ENCODE results near the gene CIB2. TPM values are rescaled to one million over a fixed set of nuclear protein-coding genes. Genes with fewer than 3 reads are reported as not detected.

Gene CIB2
- total RNA-seq, 1 donor from 2014 or later, result 27.6 TPM

GRCh38 chr15:78093242-78094020, 37.8 kb downstream of the CIB2 start:
- Mint-ChIP-seq H3K4me1 (peaks cover 10% of the 10 kb centered on the region), H3K9me3 (no peaks in the 10 kb centered on the region), H3K27ac (peak overlapping the region; percentile 47), H3K4me3 (no peak overlapping the region), H3K27me3 (ENCODE audit: low read depth) (no peaks in the 10 kb centered on the region), H3K36me3 (no peaks in the 10 kb centered on the region)
- no peak for DNase-seq (ENCODE audit: low spot score in 2 of 2, unreplicated experiment in 2 of 2)
- no peak for TF ChIP-seq CTCF (IDR thresholded peaks at IDR 0.05; ENCODE audit: unreplicated experiment)

- Mint-ChIP-seq H3K9me3 (no peaks in the 10 kb centered on the region), H3K36me3 (no peaks in the 10 kb centered on the region), H3K4me1 (peaks cover 10% of the 10 kb centered on the region), H3K27me3 (ENCODE audit: low read depth) (no peaks in the 10 kb centered on the region), H3K27ac (peak within 1 kb of the TSS; percentile 47), H3K4me3 (no peak within 1 kb of the TSS)
- DNase-seq (ENCODE audit: low spot score in 2 of 2, unreplicated experiment in 2 of 2), result no peak
- TF ChIP-seq CTCF (IDR thresholded peaks at IDR 0.05; ENCODE audit: unreplicated experiment), result no peak
Observed at GRCh38 chr15:78092261-78093041, 38.8 kb downstream of the CIB2 start, which contains the start of gene SH2D7. SH2D7 (plus strand) TSS chr15:78092561; CDS start chr15:78092585, 24 bp downstream.

- Mint-ChIP-seq H3K9me3 (no peaks in the 10 kb centered on the region), H3K27me3 (ENCODE audit: low read depth) (no peaks in the 10 kb centered on the region), H3K36me3 (no peaks in the 10 kb centered on the region), H3K4me3 (no peak overlapping the region), H3K27ac (no peak overlapping the region), H3K4me1 (peaks cover 10% of the 10 kb centered on the region)
- DNase-seq (ENCODE audit: low spot score in 2 of 2, unreplicated experiment in 2 of 2), result no peak
- TF ChIP-seq CTCF (IDR thresholded peaks at IDR 0.05; ENCODE audit: unreplicated experiment), result no peak
Observed at GRCh38 chr15:78090422-78091063, 40.7 kb downstream of the CIB2 start.

- H3K9me3 Mint-ChIP-seq, result no peaks in the 10 kb centered on the region
- no peak for DNase-seq (ENCODE audit: low spot score in 2 of 2, unreplicated experiment in 2 of 2)
Observed at GRCh38 chr15:78088773-78089080, 42.5 kb downstream of the CIB2 start.

More at GRCh38 chr15:78088773-78089080, 42.5 kb downstream of the CIB2 start:
- no peak for TF ChIP-seq CTCF (IDR thresholded peaks at IDR 0.05; ENCODE audit: unreplicated experiment)
- no peaks in the 10 kb centered on the region for H3K36me3 Mint-ChIP-seq
- peaks cover 13% of the 10 kb centered on the region for H3K4me1 Mint-ChIP-seq
- H3K27ac Mint-ChIP-seq, result no peak overlapping the region
- H3K4me3 Mint-ChIP-seq, result no peak overlapping the region
- no peaks in the 10 kb centered on the region for H3K27me3 Mint-ChIP-seq (ENCODE audit: low read depth)
